HFF-Myc (cell line): ENCODE data around the gene RC3H1.
"Not testable (repeated sequence)": the region's sequence is repeated elsewhere in the genome, so short reads cannot be mapped to it uniquely, and the experiment has no call there.

ENCODE experiments used
- DNase-seq: peaks from one replicate; pipeline ENCODE4 v3.0.0-alpha.2; 2011; ENCODE audit warnings: low read depth; ENCODE audit errors: extremely low read depth
- H3K4me3 ChIP-seq: replicated peaks from 2 replicates; pipeline ENCODE4 v1.5.1; 2011; ENCODE audit warnings: low read depth, mild to moderate bottlenecking, control low read depth, low read length
- CTCF ChIP-seq: IDR thresholded peaks from 2 replicates; pipeline ENCODE4 v1.5.1; 2012; ENCODE audit warnings: mild to moderate bottlenecking, low read depth, low read length, control low read depth; ENCODE audit errors: missing control alignments

Gene RC3H1

GRCh38 chr1:173954179-173954578 is 68.0 kb downstream of the RC3H1 start:
- no peak for DNase-seq
- no peak overlapping the region for H3K4me3 ChIP-seq
- TF ChIP-seq CTCF, result no peak

- no peak overlapping the region for H3K4me3 ChIP-seq
- TF ChIP-seq CTCF, result no peak
- DNase-seq, result no peak
Observed at GRCh38 chr1:173948594-173948993, 73.6 kb downstream of the RC3H1 start.

GRCh38 chr1:173946380-173946921 is 75.7 kb downstream of the RC3H1 start:
- no peak for TF ChIP-seq CTCF
- no peak overlapping the region for H3K4me3 ChIP-seq
- DNase-seq, result no peak

- no peak for DNase-seq
- TF ChIP-seq CTCF, result no peak
- H3K4me3 ChIP-seq, result no peak overlapping the region
Observed at GRCh38 chr1:173937062-173937461, 85.1 kb downstream of the RC3H1 start.

GRCh38 chr1:173934440-173934839 is 87.7 kb downstream of the RC3H1 start:
- no peak overlapping the region for H3K4me3 ChIP-seq
- TF ChIP-seq CTCF, result no peak
- no peak for DNase-seq

GRCh38 chr1:173930541-173930940 is 91.6 kb downstream of the RC3H1 start:
- not testable (repeated sequence) for H3K4me3 ChIP-seq, DNase-seq

- TF ChIP-seq CTCF, result no peak
- H3K4me3 ChIP-seq, result no peak overlapping the region
- no peak for DNase-seq
Observed at GRCh38 chr1:173925306-173926242, 96.6 kb downstream of the RC3H1 start.
